ENCODE data around the gene TC2N. TPM values are rescaled to one million over a fixed set of nuclear protein-coding genes. Genes with fewer than 3 reads are reported as not detected.
"Not testable (repeated sequence)": the region's sequence is repeated elsewhere in the genome, so short reads cannot be mapped to it uniquely, and the experiment has no call there.

Gene TC2N
- total RNA-seq, 2 experiments from 2014 or later, result 48.8 to 49.3 TPM

- ChIA-PET POLR2A (no interaction called here), CTCF (interaction anchor here (0.6 to 3.0 kb wide), 4 partner anchors 11 to 399 kb away, joined by 3 to 18 read pairs (median 4); no protein-coding TSS in a partner anchor)
- H3K36me3 Mint-ChIP-seq (ENCODE audit: low read depth), result no peaks in the 10 kb centered on the region
- no peak for DNase-seq
- intact Hi-C loops (cut with DNase I, micrococcal nuclease), result no loop called here
- no peaks in the 10 kb centered on the region for H3K4me1 Mint-ChIP-seq
- H3K27ac Mint-ChIP-seq, result no peak overlapping the region
- H3K27me3 Mint-ChIP-seq, result no peaks in the 10 kb centered on the region
- no peaks in the 10 kb centered on the region for H3K9me3 Mint-ChIP-seq (ENCODE audit: low read depth)
- ATAC-seq, result no peak
- H3K4me3 Mint-ChIP-seq, result no peak overlapping the region
Measured at GRCh38 chr14:91899806-91900205, 32.5 kb upstream of the TC2N start.

- no peak overlapping the region for H3K27ac Mint-ChIP-seq
- no peak overlapping the region for H3K4me3 Mint-ChIP-seq
- CTCF ChIA-PET, result interaction anchor here (1.0 kb wide), 2 partner anchors 12 to 74 kb away, joined by 3 to 4 read pairs; no protein-coding TSS in a partner anchor
- no peaks in the 10 kb centered on the region for H3K4me1 Mint-ChIP-seq
- H3K36me3 Mint-ChIP-seq (ENCODE audit: low read depth), result no peaks in the 10 kb centered on the region
- no peak for ATAC-seq
- DNase-seq, result no peak
- no peaks in the 10 kb centered on the region for H3K9me3 Mint-ChIP-seq (ENCODE audit: low read depth)
- intact Hi-C loops (cut with DNase I, micrococcal nuclease), result no loop called here
- POLR2A ChIA-PET, result interaction anchor here (0.6 kb wide), 1 partner anchor 19 kb away, joined by 3 read pairs; no protein-coding TSS in a partner anchor
- no peaks in the 10 kb centered on the region for H3K27me3 Mint-ChIP-seq
Measured at GRCh38 chr14:91899213-91899612, 31.9 kb upstream of the TC2N start.

GRCh38 chr14:91898372-91898771 is 31.0 kb upstream of the TC2N start:
- H3K4me1 Mint-ChIP-seq, result peaks cover 7% of the 10 kb centered on the region
- no peak for DNase-seq
- ChIA-PET POLR2A (no interaction called here), CTCF (interaction anchor here (0.6 to 1.1 kb wide), 3 partner anchors 9 to 873 kb away, joined by 3 read pairs; no protein-coding TSS in a partner anchor)
- H3K9me3 Mint-ChIP-seq (ENCODE audit: low read depth), result no peaks in the 10 kb centered on the region
- peaks cover 2% of the 10 kb centered on the region for H3K36me3 Mint-ChIP-seq (ENCODE audit: low read depth)
- intact Hi-C loops (cut with DNase I, micrococcal nuclease), result no loop called here
- H3K27me3 Mint-ChIP-seq, result no peaks in the 10 kb centered on the region
- H3K4me3 Mint-ChIP-seq, result no peak overlapping the region
- ATAC-seq, result no peak
- no peak overlapping the region for H3K27ac Mint-ChIP-seq

GRCh38 chr14:91897716-91898115 is 30.4 kb upstream of the TC2N start:
- ATAC-seq; H3K27ac Mint-ChIP-seq; H3K36me3 Mint-ChIP-seq (ENCODE audit: low read depth); DNase-seq; POLR2A ChIA-PET; H3K4me3 Mint-ChIP-seq; H3K27me3 Mint-ChIP-seq; H3K9me3 Mint-ChIP-seq (ENCODE audit: low read depth): not testable (repeated sequence)
- CTCF ChIA-PET, result interaction anchor here (1.1 to 1.6 kb wide), 2 partner anchors 10 to 248 kb away, joined by 3 read pairs; no protein-coding TSS in a partner anchor
- peaks cover 14% of the 10 kb centered on the region for H3K4me1 Mint-ChIP-seq
- intact Hi-C loops (cut with DNase I, micrococcal nuclease), result loop anchor here in 1 of 2 experiments (1.0 kb wide), 1 partner anchor 23 kb away; no protein-coding TSS in a partner anchor

GRCh38 chr14:91897106-91897701 is 29.9 kb upstream of the TC2N start:
- intact Hi-C loops (cut with DNase I, micrococcal nuclease), result loop anchor here in 1 of 2 experiments (1.0 kb wide), 1 partner anchor 23 kb away; no protein-coding TSS in a partner anchor
- Mint-ChIP-seq H3K36me3 (ENCODE audit: low read depth) (peaks cover 3% of the 10 kb centered on the region), H3K4me3 (no peak overlapping the region), H3K9me3 (ENCODE audit: low read depth) (no peaks in the 10 kb centered on the region), H3K27me3 (no peaks in the 10 kb centered on the region), H3K4me1 (peaks cover 19% of the 10 kb centered on the region), H3K27ac (no peak overlapping the region)
- no peak for ATAC-seq
- DNase-seq, result no peak
- CTCF ChIA-PET, result interaction anchor here (1.1 to 1.6 kb wide), 4 partner anchors 14 to 249 kb away, joined by 3 read pairs; no protein-coding TSS in a partner anchor
- POLR2A ChIA-PET, result no interaction called here

GRCh38 chr14:91896419-91896818 is 29.1 kb upstream of the TC2N start:
- ChIA-PET CTCF (interaction anchor here (1.1 to 1.6 kb wide), 4 partner anchors 15 to 248 kb away, joined by 3 read pairs; no protein-coding TSS in a partner anchor), POLR2A (no interaction called here)
- no peaks in the 10 kb centered on the region for H3K9me3 Mint-ChIP-seq (ENCODE audit: low read depth)
- H3K27ac Mint-ChIP-seq, result no peak overlapping the region
- peaks cover 3% of the 10 kb centered on the region for H3K36me3 Mint-ChIP-seq (ENCODE audit: low read depth)
- no peaks in the 10 kb centered on the region for H3K27me3 Mint-ChIP-seq
- no peak for DNase-seq
- H3K4me1 Mint-ChIP-seq, result peaks cover 24% of the 10 kb centered on the region
- H3K4me3 Mint-ChIP-seq, result no peak overlapping the region
- ATAC-seq, result no peak
- intact Hi-C loops (cut with DNase I, micrococcal nuclease), result no loop called here

GRCh38 chr14:91893669-91894068 is 26.3 kb upstream of the TC2N start:
- H3K9me3 Mint-ChIP-seq (ENCODE audit: low read depth), result no peaks in the 10 kb centered on the region
- H3K27ac Mint-ChIP-seq, result peak overlapping the region; percentile 89
- H3K27me3 Mint-ChIP-seq, result no peaks in the 10 kb centered on the region
- no peak overlapping the region for H3K4me3 Mint-ChIP-seq
- ChIA-PET CTCF (interaction anchor here (0.6 to 1.7 kb wide), 6 partner anchors 13 to 92 kb away, joined by 3 to 8 read pairs (median 4); no protein-coding TSS in a partner anchor), POLR2A (no interaction called here)
- intact Hi-C loops (cut with DNase I, micrococcal nuclease), result loop anchor here (1.0 to 2.0 kb wide), 3 partner anchors 20 to 57 kb away; no protein-coding TSS in a partner anchor
- ATAC-seq (peak; percentile 82), DNase-seq (peak; percentile 78)
- peaks cover 3% of the 10 kb centered on the region for H3K36me3 Mint-ChIP-seq (ENCODE audit: low read depth)
- H3K4me1 Mint-ChIP-seq, result peaks cover 49% of the 10 kb centered on the region

GRCh38 chr14:91893007-91893406 is 25.7 kb upstream of the TC2N start:
- H3K27me3 Mint-ChIP-seq, result no peaks in the 10 kb centered on the region
- H3K4me1 Mint-ChIP-seq, result peaks cover 51% of the 10 kb centered on the region
- no peaks in the 10 kb centered on the region for H3K9me3 Mint-ChIP-seq (ENCODE audit: low read depth)
- ChIA-PET CTCF (interaction anchor here (0.8 to 1.7 kb wide), 7 partner anchors 13 to 100 kb away, joined by 3 to 8 read pairs (median 4); no protein-coding TSS in a partner anchor), POLR2A (interaction anchor here (0.6 kb wide), 1 partner anchor 102 kb away, joined by 3 read pairs; no protein-coding TSS in a partner anchor)
- H3K27ac Mint-ChIP-seq, result peak overlapping the region; percentile 89
- no peak overlapping the region for H3K4me3 Mint-ChIP-seq
- peak; percentile 53 for DNase-seq
- peak; percentile 53 for ATAC-seq
- intact Hi-C loops (cut with DNase I, micrococcal nuclease), result loop anchor here (1.0 to 2.0 kb wide), 3 partner anchors 20 to 57 kb away; no protein-coding TSS in a partner anchor
- peaks cover 3% of the 10 kb centered on the region for H3K36me3 Mint-ChIP-seq (ENCODE audit: low read depth)

GRCh38 chr14:91891721-91892220 is 24.4 kb upstream of the TC2N start:
- CTCF ChIA-PET, result interaction anchor here (0.6 to 2.3 kb wide), 13 partner anchors 9 to 597 kb away, joined by 3 to 10 read pairs (median 3); no protein-coding TSS in a partner anchor
- no peak for DNase-seq
- POLR2A ChIA-PET, result interaction anchor here (0.6 kb wide), 1 partner anchor 230 kb away, joined by 3 read pairs; the partner anchor contains the start of genes CPSF2 and NDUFB1
- no peak overlapping the region for H3K4me3 Mint-ChIP-seq
- H3K9me3 Mint-ChIP-seq (ENCODE audit: low read depth), result no peaks in the 10 kb centered on the region
- no peak for ATAC-seq
- no peaks in the 10 kb centered on the region for H3K27me3 Mint-ChIP-seq
- peaks cover 3% of the 10 kb centered on the region for H3K36me3 Mint-ChIP-seq (ENCODE audit: low read depth)
- intact Hi-C loops (cut with DNase I, micrococcal nuclease), result loop anchor here in 1 of 2 experiments (2.0 kb wide), 1 partner anchor 19 kb away; no protein-coding TSS in a partner anchor
- peak overlapping the region; percentile 89 for H3K27ac Mint-ChIP-seq
- peaks cover 51% of the 10 kb centered on the region for H3K4me1 Mint-ChIP-seq

GRCh38 chr14:91891101-91891500 is 23.8 kb upstream of the TC2N start:
- DNase-seq (no peak), ATAC-seq (no peak)
- POLR2A ChIA-PET, result interaction anchor here (0.6 kb wide), 1 partner anchor 231 kb away, joined by 3 read pairs; the partner anchor contains the start of genes CPSF2 and NDUFB1
- Mint-ChIP-seq H3K27me3 (no peaks in the 10 kb centered on the region), H3K27ac (no peak overlapping the region), H3K9me3 (ENCODE audit: low read depth) (no peaks in the 10 kb centered on the region), H3K4me1 (peaks cover 51% of the 10 kb centered on the region), H3K36me3 (ENCODE audit: low read depth) (peaks cover 3% of the 10 kb centered on the region), H3K4me3 (no peak overlapping the region)
- intact Hi-C loops (cut with DNase I, micrococcal nuclease), result no loop called here
- CTCF ChIA-PET, result interaction anchor here (1.2 to 2.3 kb wide), 4 partner anchors 9 to 20 kb away, joined by 3 to 10 read pairs (median 6); no protein-coding TSS in a partner anchor

- DNase-seq (no peak), ATAC-seq (no peak)
- H3K4me1 Mint-ChIP-seq, result peaks cover 51% of the 10 kb centered on the region
- H3K27me3 Mint-ChIP-seq, result no peaks in the 10 kb centered on the region
- H3K4me3 Mint-ChIP-seq, result no peak overlapping the region
- H3K9me3 Mint-ChIP-seq (ENCODE audit: low read depth), result no peaks in the 10 kb centered on the region
- intact Hi-C loops (cut with DNase I, micrococcal nuclease), result no loop called here
- CTCF ChIA-PET, result interaction anchor here (0.8 to 2.3 kb wide), 3 partner anchors 8 to 279 kb away, joined by 3 to 10 read pairs (median 7); no protein-coding TSS in a partner anchor
- peaks cover 3% of the 10 kb centered on the region for H3K36me3 Mint-ChIP-seq (ENCODE audit: low read depth)
- POLR2A ChIA-PET, result interaction anchor here (0.6 kb wide), 2 partner anchors 10 to 826 kb away, joined by 3 to 7 read pairs; no protein-coding TSS in a partner anchor
- no peak overlapping the region for H3K27ac Mint-ChIP-seq
Measured at GRCh38 chr14:91890291-91890749, 23.0 kb upstream of the TC2N start.

All from activated CD4-positive, alpha-beta T cell treated with anti-CD3 and anti-CD28 coated beads for 36 hours (primary cell).